VCaP (cell line): ENCODE results near the gene SMOC2.

Experiments
- H3K27ac ChIP-seq: fragments of 450-650 bp; 2 replicates; pipeline ENCODE4 v1.5.1; 2017
- CTCF ChIP-seq: fragments of 450-650 bp; conservative IDR thresholded peaks from 2 replicates; pipeline ENCODE4 v1.5.1; 2017; ENCODE audit warnings: mild to moderate bottlenecking, moderate library complexity

SMOC2 gene

GRCh38 chr6:168715643-168716481 lies 274.9 kb downstream of the SMOC2 start:
- no peak overlapping the region for H3K27ac ChIP-seq
- no peak for TF ChIP-seq CTCF

- no peak overlapping the region for H3K27ac ChIP-seq
- no peak for TF ChIP-seq CTCF
These were observed 275.6 kb downstream of the SMOC2 start for GRCh38 chr6:168716581-168716980.

GRCh38 chr6:168717491-168717890 lies 276.5 kb downstream of the SMOC2 start:
- no peak overlapping the region for H3K27ac ChIP-seq
- no peak for TF ChIP-seq CTCF
